ENCODE results near the gene ACACA.
A peak's percentile ranks its signal among the peaks of the same experiment; 100 is the strongest.

Gene ACACA

GRCh38 chr17:37342589-37342988, 64.0 kb downstream of the ACACA start:
- DNase-seq, result no peak

- DNase-seq, result no peak
Measured at GRCh38 chr17:37340804-37341203, 65.8 kb downstream of the ACACA start.

- DNase-seq, result no peak
Measured at GRCh38 chr17:37339321-37339720, 67.3 kb downstream of the ACACA start.

GRCh38 chr17:37338847-37339246, 67.8 kb downstream of the ACACA start:
- no peak for DNase-seq

- DNase-seq, result peak; percentile 75
Measured at GRCh38 chr17:37327341-37328090, 79.1 kb downstream of the ACACA start.

- no peak for DNase-seq
Measured at GRCh38 chr17:37322826-37323561, 83.6 kb downstream of the ACACA start.

GRCh38 chr17:37322106-37322505, 84.5 kb downstream of the ACACA start:
- no peak for DNase-seq

- no peak for DNase-seq
Measured at GRCh38 chr17:37318931-37319594, 87.6 kb downstream of the ACACA start.

- DNase-seq, result no peak
Measured at GRCh38 chr17:37317867-37318266, 88.8 kb downstream of the ACACA start.

- no peak for DNase-seq
Measured at GRCh38 chr17:37315601-37316000, 91.0 kb downstream of the ACACA start.

- DNase-seq, result no peak
Measured at GRCh38 chr17:37312137-37312923, 94.3 kb downstream of the ACACA start.

GRCh38 chr17:37310940-37311339, 95.7 kb downstream of the ACACA start:
- no peak for DNase-seq

GRCh38 chr17:37309051-37309450, 97.6 kb downstream of the ACACA start:
- no peak for DNase-seq

- DNase-seq, result no peak
Measured at GRCh38 chr17:37305406-37305905, 101.2 kb downstream of the ACACA start.

GRCh38 chr17:37301288-37301687, 105.3 kb downstream of the ACACA start:
- no peak for DNase-seq

- no peak for DNase-seq
Measured at GRCh38 chr17:37300683-37301082, 106.0 kb downstream of the ACACA start.

- no peak for DNase-seq
Measured at GRCh38 chr17:37299257-37299980, 107.2 kb downstream of the ACACA start.

- no peak for DNase-seq
Measured at GRCh38 chr17:37295888-37296287, 110.7 kb downstream of the ACACA start.

- DNase-seq, result no peak
Measured at GRCh38 chr17:37294888-37295287, 111.7 kb downstream of the ACACA start.

GRCh38 chr17:37293770-37294169, 112.9 kb downstream of the ACACA start:
- no peak for DNase-seq

GRCh38 chr17:37292429-37293139, 114.1 kb downstream of the ACACA start:
- DNase-seq, result peak; percentile 35
